Measurements from ENCODE around the gene CLCN3. TPM values are rescaled to one million over a fixed set of nuclear protein-coding genes. Genes with fewer than 3 reads are reported as not detected.
"Not testable (repeated sequence)": the region's sequence is repeated elsewhere in the genome, so short reads cannot be mapped to it uniquely, and the experiment has no call there.

Gene CLCN3
- polyA plus RNA-seq, 4 donors, result 8.6 to 48.3 (median 19.4) TPM

DNA sequence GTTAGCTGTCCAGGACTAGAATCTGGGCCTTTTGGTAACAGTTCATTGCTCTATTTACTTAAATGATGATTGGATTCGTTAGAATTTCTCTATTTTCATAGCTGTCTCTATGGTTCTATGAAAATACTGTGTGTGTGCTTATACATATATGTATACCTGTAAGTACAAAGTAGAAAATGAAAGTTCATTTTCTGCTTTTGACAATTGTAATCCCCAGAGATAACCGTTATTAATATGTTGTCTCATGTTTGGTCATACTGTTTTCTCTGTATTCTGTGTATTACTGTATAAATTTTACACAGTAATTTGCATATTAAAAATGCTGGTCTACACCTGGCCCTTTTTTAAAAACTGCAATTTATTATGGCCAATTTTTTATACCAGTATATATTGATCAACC lies 55.4 kb downstream of the CLCN3 start:
- Histone ChIP-seq H3K36me3 (ENCODE audit: control insufficient read depth in 3 of 3, insufficient read depth in 2 of 3, low read depth in 1 of 3, low read length in 3 of 3) (peaks cover 0 to 14% (median 2%) of the 10 kb centered on the region in 3 donors), H3K4me3 (ENCODE audit: low read depth in 1 of 3, low read length in 3 of 3) (no peak overlapping the region), H3K27ac (ENCODE audit: low read depth in 1 of 3, low read length in 2 of 3) (no peak overlapping the region), H3K4me1 (ENCODE audit: control insufficient read depth in 3 of 3, insufficient read depth in 2 of 3, low read depth in 1 of 3, low read length in 2 of 3) (peaks cover 0 to 3% (median 0%) of the 10 kb centered on the region in 3 donors), H3K9me3 (ENCODE audit: control insufficient read depth in 2 of 2, insufficient read depth in 1 of 2, low read depth in 1 of 2, low read length in 1 of 2) (peaks cover 0 to 5% of the 10 kb centered on the region in 2 donors), H3K27me3 (ENCODE audit: control insufficient read depth in 3 of 3, insufficient read depth in 3 of 3, low read length in 3 of 3) (no peaks in the 10 kb centered on the region)
- DNase-seq, result no peak
- WGBS, 3 donors, result 36 to 60% (median 60%) methylated on average over 2 of the region's 2 CpGs
- FAIRE-seq, result no peak

DNA sequence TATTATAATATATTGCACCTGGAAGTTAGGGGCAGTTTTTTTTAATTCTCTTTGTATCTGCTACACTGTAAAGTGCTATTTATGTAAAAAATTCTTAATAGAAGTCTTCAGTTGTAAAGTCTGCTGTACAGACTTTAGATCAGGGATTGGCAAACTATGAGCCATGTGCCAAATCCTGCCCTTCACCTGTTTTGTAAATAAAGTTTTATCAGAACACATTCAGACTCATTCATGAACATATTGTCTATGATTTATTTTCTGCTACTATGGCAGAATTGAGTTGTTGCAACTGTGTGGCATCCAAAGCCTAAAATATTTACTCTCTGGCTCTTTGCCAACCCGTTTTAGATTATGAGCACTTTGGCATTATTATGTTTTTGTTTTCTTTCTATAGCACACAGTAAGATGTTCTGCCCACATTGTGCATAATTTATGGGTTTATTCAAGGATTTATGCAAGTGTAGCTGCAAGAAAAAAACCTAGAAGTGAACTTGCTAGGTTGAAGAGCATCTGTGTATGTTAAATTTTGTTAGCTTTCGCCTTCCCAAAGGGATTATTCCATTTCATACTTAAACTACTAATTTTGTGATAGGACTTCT lies 56.9 kb downstream of the CLCN3 start:
- peaks cover 0 to 17% (median under 1%) of the 10 kb centered on the region in 3 donors for H3K36me3 ChIP-seq (ENCODE audit: control insufficient read depth in 3 of 3, insufficient read depth in 2 of 3, low read depth in 1 of 3, low read length in 3 of 3)
- WGBS, 3 donors, result 78 to 89% (median 82%) methylated on average over 2 of the region's 2 CpGs
- no peak overlapping the region for H3K27ac ChIP-seq (ENCODE audit: low read depth in 1 of 3, low read length in 2 of 3)
- FAIRE-seq (no peak), DNase-seq (no peak)
- H3K4me1 ChIP-seq (ENCODE audit: control insufficient read depth in 3 of 3, insufficient read depth in 2 of 3, low read depth in 1 of 3, low read length in 2 of 3), result peaks cover 0 to 3% (median 0%) of the 10 kb centered on the region in 3 donors
- no peak overlapping the region for H3K4me3 ChIP-seq (ENCODE audit: low read depth in 1 of 3, low read length in 3 of 3)
- no peaks in the 10 kb centered on the region for H3K27me3 ChIP-seq (ENCODE audit: control insufficient read depth in 3 of 3, insufficient read depth in 3 of 3, low read length in 3 of 3)
- peaks cover 0 to 5% of the 10 kb centered on the region in 2 donors for H3K9me3 ChIP-seq (ENCODE audit: control insufficient read depth in 2 of 2, insufficient read depth in 1 of 2, low read depth in 1 of 2, low read length in 1 of 2)

DNA sequence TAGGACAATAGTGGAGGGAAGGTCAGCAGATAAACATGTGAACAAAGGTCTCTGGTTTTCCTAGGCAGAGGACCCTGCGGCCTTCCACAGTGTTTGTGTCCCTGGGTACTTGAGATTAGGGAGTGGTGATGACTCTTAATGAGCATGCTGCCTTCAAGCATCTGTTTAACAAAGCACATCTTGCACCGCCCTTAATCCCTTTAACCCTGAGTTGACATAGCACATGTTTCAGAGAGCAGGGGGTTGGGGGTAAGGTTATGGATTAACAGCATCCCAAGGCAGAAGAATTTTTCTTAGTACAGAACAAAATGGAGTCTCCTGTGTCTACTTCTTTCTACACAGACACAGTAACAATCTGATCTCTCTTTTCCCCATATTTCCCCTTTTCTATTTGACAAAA lies 58.1 kb downstream of the CLCN3 start:
- WGBS, 3 donors, result 86 to 100% (median 95%) methylated on average over 1 of the region's 2 CpGs
- H3K27me3 ChIP-seq (ENCODE audit: control insufficient read depth in 3 of 3, insufficient read depth in 3 of 3, low read length in 3 of 3); H3K4me3 ChIP-seq (ENCODE audit: low read depth in 1 of 3, low read length in 3 of 3); H3K4me1 ChIP-seq (ENCODE audit: control insufficient read depth in 3 of 3, insufficient read depth in 2 of 3, low read depth in 1 of 3, low read length in 2 of 3); H3K27ac ChIP-seq (ENCODE audit: low read depth in 1 of 3, low read length in 2 of 3); FAIRE-seq; H3K9me3 ChIP-seq (ENCODE audit: control insufficient read depth in 2 of 2, insufficient read depth in 1 of 2, low read depth in 1 of 2, low read length in 1 of 2); DNase-seq: not testable (repeated sequence)
- peaks cover 0 to 19% (median 0%) of the 10 kb centered on the region in 3 donors for H3K36me3 ChIP-seq (ENCODE audit: control insufficient read depth in 3 of 3, insufficient read depth in 2 of 3, low read depth in 1 of 3, low read length in 3 of 3)

DNA sequence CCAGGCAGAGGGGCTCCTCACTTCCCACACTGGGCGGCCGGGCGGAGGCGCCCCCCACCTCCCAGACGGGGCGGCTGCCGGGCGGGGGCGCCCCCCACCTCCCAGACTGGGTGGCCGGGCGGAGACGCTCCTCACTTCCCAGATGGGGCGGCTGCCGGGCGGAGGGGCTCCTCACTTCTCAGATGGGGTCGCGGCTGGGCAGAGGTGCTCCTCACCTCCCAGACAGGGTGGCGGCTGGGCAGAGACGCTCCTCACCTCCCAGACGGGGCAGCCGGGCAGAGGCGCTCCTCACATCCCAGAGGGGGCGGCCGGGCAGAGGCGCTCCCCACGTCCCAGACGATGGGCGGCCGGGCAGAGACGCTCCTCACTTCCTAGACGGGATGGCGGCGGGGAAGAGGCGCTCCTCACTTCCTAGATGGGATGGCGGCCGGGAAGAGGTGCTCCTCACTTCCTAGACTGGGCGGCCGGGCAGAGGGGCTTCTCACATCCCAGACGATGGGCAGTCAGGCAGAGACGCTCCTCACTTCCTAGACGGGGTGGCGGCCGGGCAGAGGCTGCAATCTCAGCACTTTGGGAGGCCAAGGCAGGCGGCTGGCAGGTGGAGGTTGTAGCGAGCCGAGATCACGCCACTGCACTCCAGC lies 58.7 kb downstream of the CLCN3 start:
- not testable (repeated sequence) for H3K4me1 ChIP-seq (ENCODE audit: control insufficient read depth in 3 of 3, insufficient read depth in 2 of 3, low read depth in 1 of 3, low read length in 2 of 3); H3K4me3 ChIP-seq (ENCODE audit: low read depth in 1 of 3, low read length in 3 of 3); FAIRE-seq; H3K9me3 ChIP-seq (ENCODE audit: control insufficient read depth in 2 of 2, insufficient read depth in 1 of 2, low read depth in 1 of 2, low read length in 1 of 2); DNase-seq; H3K27me3 ChIP-seq (ENCODE audit: control insufficient read depth in 3 of 3, insufficient read depth in 3 of 3, low read length in 3 of 3); H3K27ac ChIP-seq (ENCODE audit: low read depth in 1 of 3, low read length in 2 of 3)
- WGBS, 3 donors, result 96 to 98% (median 96%) methylated on average over 43 to 47 of the region's 47 CpGs
- H3K36me3 ChIP-seq (ENCODE audit: control insufficient read depth in 3 of 3, insufficient read depth in 2 of 3, low read depth in 1 of 3, low read length in 3 of 3), result peaks cover 0 to 23% (median 0%) of the 10 kb centered on the region in 3 donors

DNA sequence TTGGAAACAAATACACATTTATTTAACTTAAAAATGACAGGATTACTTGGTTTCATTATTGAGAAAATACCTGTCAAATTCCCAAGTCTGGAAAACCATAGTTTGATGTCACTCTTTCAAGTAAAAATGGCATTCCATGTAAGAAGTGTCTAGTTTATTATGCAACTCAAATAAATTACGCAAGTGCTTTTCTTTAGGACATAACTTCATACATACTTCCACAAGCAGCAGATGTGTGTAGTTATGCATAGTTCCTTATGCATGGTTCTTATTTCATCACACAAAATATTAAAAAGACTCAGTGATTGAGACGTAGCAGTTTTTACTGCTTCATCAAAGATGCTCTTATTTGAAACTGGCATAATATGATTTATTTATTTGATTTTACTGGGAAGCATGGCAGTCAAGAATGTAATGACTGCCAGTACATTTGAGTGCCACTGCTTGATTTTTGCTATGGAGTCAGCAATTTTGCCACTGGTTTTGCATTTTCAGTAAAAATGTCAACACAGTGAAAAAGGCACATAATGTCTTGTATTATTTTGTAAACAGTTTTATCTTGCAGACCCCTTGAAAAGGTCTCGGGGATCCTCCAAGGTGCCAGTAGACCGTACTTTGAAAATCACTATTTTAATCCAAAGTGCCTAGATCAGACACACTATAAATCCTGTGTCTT lies 62.1 kb downstream of the CLCN3 start:
- 95 to 97% (median 97%) methylated on average over 4 of the region's 4 CpGs for WGBS, 3 donors
- peaks cover 0 to 25% (median 0%) of the 10 kb centered on the region in 3 donors for H3K36me3 ChIP-seq (ENCODE audit: control insufficient read depth in 3 of 3, insufficient read depth in 2 of 3, low read depth in 1 of 3, low read length in 3 of 3)
- no peak for FAIRE-seq
- H3K9me3 ChIP-seq (ENCODE audit: control insufficient read depth in 2 of 2, insufficient read depth in 1 of 2, low read depth in 1 of 2, low read length in 1 of 2), result peaks cover 0 to 5% of the 10 kb centered on the region in 2 donors
- H3K27ac ChIP-seq (ENCODE audit: low read depth in 1 of 3, low read length in 2 of 3), result no peak overlapping the region
- H3K27me3 ChIP-seq (ENCODE audit: control insufficient read depth in 3 of 3, insufficient read depth in 3 of 3, low read length in 3 of 3), result no peaks in the 10 kb centered on the region
- H3K4me1 ChIP-seq (ENCODE audit: control insufficient read depth in 3 of 3, insufficient read depth in 2 of 3, low read depth in 1 of 3, low read length in 2 of 3), result no peaks in the 10 kb centered on the region
- DNase-seq, result no peak
- H3K4me3 ChIP-seq (ENCODE audit: low read depth in 1 of 3, low read length in 3 of 3), result no peak overlapping the region

DNA sequence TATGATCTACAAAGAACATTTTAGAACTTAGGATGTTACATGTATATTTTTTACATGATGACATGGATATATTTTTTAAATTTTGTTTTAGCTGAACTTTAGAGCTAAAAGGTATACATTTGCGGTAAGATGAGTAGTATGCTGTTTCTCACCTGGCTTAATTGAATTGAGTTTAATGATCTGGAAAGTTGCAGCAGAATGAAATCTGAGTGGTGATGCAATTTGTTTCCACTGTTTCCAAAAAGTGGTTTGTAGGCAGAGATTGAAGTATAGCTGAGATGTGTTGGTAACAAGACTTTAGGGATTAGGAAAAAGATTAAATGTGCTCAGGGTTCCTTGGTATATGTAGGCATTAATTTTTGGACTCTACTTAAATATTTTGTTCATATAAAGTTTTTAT lies 69.3 kb downstream of the CLCN3 start:
- DNase-seq (no peak), FAIRE-seq (no peak)
- Histone ChIP-seq H3K27me3 (ENCODE audit: control insufficient read depth in 3 of 3, insufficient read depth in 3 of 3, low read length in 3 of 3) (no peaks in the 10 kb centered on the region), H3K27ac (ENCODE audit: low read depth in 1 of 3, low read length in 2 of 3) (no peak overlapping the region), H3K9me3 (ENCODE audit: control insufficient read depth in 2 of 2, insufficient read depth in 1 of 2, low read depth in 1 of 2, low read length in 1 of 2) (no peaks in the 10 kb centered on the region), H3K4me3 (ENCODE audit: low read depth in 1 of 3, low read length in 3 of 3) (no peak overlapping the region), H3K36me3 (ENCODE audit: control insufficient read depth in 3 of 3, insufficient read depth in 2 of 3, low read depth in 1 of 3, low read length in 3 of 3) (peaks cover 0 to 18% (median 0%) of the 10 kb centered on the region in 3 donors), H3K4me1 (ENCODE audit: control insufficient read depth in 3 of 3, insufficient read depth in 2 of 3, low read depth in 1 of 3, low read length in 2 of 3) (no peaks in the 10 kb centered on the region)
- WGBS, 3 donors, result 96 to 100% (median 96%) methylated on average over 1 of the region's 1 CpG

DNA sequence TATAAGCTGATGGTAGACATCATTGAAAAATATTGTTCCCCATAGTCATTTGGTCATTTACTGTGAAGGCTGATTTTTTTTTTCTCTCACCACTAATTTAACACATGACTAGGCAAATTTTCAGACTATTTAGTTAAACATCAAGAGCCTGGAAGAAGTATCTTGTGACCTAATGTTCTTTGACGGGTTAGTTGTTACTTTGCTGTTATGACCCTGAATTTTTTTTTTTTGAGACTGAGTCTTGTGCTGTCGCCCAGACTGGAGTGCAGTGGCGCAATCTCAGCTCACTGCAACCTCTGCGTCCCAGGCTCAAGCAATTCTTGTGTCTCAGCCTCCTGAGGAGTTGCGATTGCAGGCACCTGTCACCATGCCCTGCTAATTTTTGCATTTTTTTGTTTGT lies 70.4 kb downstream of the CLCN3 start:
- Histone ChIP-seq H3K4me3 (ENCODE audit: low read depth in 1 of 3, low read length in 3 of 3) (no peak overlapping the region), H3K27me3 (ENCODE audit: control insufficient read depth in 3 of 3, insufficient read depth in 3 of 3, low read length in 3 of 3) (no peaks in the 10 kb centered on the region), H3K4me1 (ENCODE audit: control insufficient read depth in 3 of 3, insufficient read depth in 2 of 3, low read depth in 1 of 3, low read length in 2 of 3) (no peaks in the 10 kb centered on the region), H3K27ac (ENCODE audit: low read depth in 1 of 3, low read length in 2 of 3) (no peak overlapping the region), H3K9me3 (ENCODE audit: control insufficient read depth in 2 of 2, insufficient read depth in 1 of 2, low read depth in 1 of 2, low read length in 1 of 2) (no peaks in the 10 kb centered on the region), H3K36me3 (ENCODE audit: control insufficient read depth in 3 of 3, insufficient read depth in 2 of 3, low read depth in 1 of 3, low read length in 3 of 3) (peaks cover 0 to 15% (median 0%) of the 10 kb centered on the region in 3 donors)
- WGBS, 3 donors, result 87 to 94% (median 88%) methylated on average over 5 of the region's 5 CpGs
- FAIRE-seq (no peak), DNase-seq (peak in 1 of 2 donors; percentile 32)

DNA sequence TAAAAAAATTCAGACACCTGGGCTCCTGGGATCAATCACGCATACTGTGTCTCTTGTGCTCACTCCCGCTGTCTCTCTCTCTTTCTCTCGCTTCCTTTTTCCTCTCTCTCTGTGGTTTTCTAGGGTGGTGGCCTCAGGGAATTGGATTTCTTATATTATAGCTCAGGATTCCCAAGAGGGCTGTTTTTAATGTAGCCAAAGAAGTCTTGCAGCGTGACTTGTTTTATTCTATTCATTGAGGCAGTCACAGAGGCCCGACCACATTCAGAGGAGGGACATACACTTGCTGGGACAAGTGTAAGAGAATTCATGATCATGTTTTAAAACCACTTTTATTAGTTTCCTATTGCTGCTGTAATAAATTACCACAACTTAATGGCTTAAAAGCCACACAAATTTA lies 78.0 kb downstream of the CLCN3 start:
- FAIRE-seq, result no peak
- no peak overlapping the region for H3K27ac ChIP-seq (ENCODE audit: low read depth in 1 of 3, low read length in 2 of 3)
- WGBS, 3 donors, result 91 to 99% (median 99%) methylated on average over 5 of the region's 5 CpGs

More for the DNA sequence above, 78.0 kb downstream of the CLCN3 start:
- no peak for DNase-seq
- H3K9me3 ChIP-seq (ENCODE audit: control insufficient read depth in 2 of 2, insufficient read depth in 1 of 2, low read depth in 1 of 2, low read length in 1 of 2), result peaks cover 0 to 7% of the 10 kb centered on the region in 2 donors
- no peaks in the 10 kb centered on the region for H3K4me1 ChIP-seq (ENCODE audit: control insufficient read depth in 3 of 3, insufficient read depth in 2 of 3, low read depth in 1 of 3, low read length in 2 of 3)
- H3K36me3 ChIP-seq (ENCODE audit: control insufficient read depth in 3 of 3, insufficient read depth in 2 of 3, low read depth in 1 of 3, low read length in 3 of 3), result peaks cover 2 to 25% (median 11%) of the 10 kb centered on the region in 3 donors
- H3K27me3 ChIP-seq (ENCODE audit: control insufficient read depth in 3 of 3, insufficient read depth in 3 of 3, low read length in 3 of 3), result no peaks in the 10 kb centered on the region
- H3K4me3 ChIP-seq (ENCODE audit: low read depth in 1 of 3, low read length in 3 of 3), result no peak overlapping the region
